ENCODE results near the gene GRWD1. TPM values are rescaled to one million over a fixed set of nuclear protein-coding genes. Genes with fewer than 3 reads are reported as not detected.
A peak's percentile ranks its signal among the peaks of the same experiment; 100 is the strongest.

The GRWD1 gene
- polyA plus RNA-seq, 1 experiment: 16.0 TPM

DNA sequence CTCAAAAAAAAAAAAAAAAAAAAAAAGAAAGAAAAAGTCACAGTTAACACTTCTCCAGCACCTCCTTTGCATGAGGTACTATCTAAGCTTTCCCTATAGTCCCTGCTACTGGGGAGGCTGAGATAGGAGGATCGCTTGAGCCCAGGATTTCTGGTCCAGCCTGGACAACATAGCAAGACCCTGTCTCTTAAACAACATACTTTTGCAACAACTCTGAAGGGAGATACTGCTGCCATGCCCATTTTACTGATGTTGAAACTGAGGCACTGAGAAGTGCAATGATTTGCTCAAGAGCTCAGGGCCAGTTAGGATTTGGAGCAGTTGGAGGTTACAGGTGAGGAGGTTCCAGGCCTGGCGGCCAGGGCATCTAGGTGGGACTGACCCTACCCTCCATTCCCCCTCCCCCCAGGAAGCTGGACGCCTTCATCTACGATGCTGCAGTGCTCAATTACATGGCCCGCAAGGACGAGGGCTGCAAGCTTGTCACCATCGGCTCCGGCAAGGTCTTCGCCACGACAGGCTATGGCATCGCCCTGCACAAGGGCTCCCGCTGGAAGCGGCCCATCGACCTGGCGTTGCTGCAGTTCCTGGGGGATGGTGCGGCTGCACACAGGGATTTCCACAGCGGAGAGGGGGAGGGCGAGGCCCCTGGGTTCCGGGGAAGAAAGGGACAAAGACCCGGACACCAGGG, 4.3 kb upstream of the GRWD1 start:
- H3K27ac ChIP-seq (ENCODE audit: low read depth, low read length): no peak overlapping the region
- H3K4me3 ChIP-seq (ENCODE audit: low read depth, low read length): no peak overlapping the region
- DNase-seq (ENCODE audit: low read depth, low spot score): no peak
- H3K9me3 ChIP-seq (ENCODE audit: control insufficient read depth, insufficient read depth, low read length): peaks cover 6% of the 10 kb centered on the region; the same call in 1 of the 2 replicates
- TF ChIP-seq, protein P1, sequence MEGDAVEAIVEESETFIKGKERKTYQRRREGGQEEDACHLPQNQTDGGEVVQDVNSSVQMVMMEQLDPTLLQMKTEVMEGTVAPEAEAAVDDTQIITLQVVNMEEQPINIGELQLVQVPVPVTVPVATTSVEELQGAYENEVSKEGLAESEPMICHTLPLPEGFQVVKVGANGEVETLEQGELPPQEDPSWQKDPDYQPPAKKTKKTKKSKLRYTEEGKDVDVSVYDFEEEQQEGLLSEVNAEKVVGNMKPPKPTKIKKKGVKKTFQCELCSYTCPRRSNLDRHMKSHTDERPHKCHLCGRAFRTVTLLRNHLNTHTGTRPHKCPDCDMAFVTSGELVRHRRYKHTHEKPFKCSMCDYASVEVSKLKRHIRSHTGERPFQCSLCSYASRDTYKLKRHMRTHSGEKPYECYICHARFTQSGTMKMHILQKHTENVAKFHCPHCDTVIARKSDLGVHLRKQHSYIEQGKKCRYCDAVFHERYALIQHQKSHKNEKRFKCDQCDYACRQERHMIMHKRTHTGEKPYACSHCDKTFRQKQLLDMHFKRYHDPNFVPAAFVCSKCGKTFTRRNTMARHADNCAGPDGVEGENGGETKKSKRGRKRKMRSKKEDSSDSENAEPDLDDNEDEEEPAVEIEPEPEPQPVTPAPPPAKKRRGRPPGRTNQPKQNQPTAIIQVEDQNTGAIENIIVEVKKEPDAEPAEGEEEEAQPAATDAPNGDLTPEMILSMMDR (IDR thresholded peaks at IDR 0.05; ENCODE audit: low read depth, low read length): no peak
- CTCF ChIA-PET: interaction anchor here (0.6 kb wide), 1 partner anchor 675 kb away, joined by 4 read pairs; no protein-coding TSS in a partner anchor
- POLR2A ChIA-PET: interaction anchor here (0.8 kb wide), 1 partner anchor 182 kb away, joined by 5 read pairs; no protein-coding TSS in a partner anchor
- peaks cover 9% of the 10 kb centered on the region for H3K27me3 ChIP-seq (ENCODE audit: control insufficient read depth, insufficient read depth, low read length)

- ChIA-PET POLR2A (no interaction called here), CTCF (no interaction called here)
- Histone ChIP-seq H3K4me3 (ENCODE audit: low read depth, low read length) (no peak overlapping the region), H3K27ac (ENCODE audit: low read depth, low read length) (no peak overlapping the region), H3K9me3 (ENCODE audit: control insufficient read depth, insufficient read depth, low read length) (peaks cover 6% of the 10 kb centered on the region; the same call in 1 of the 2 replicates), H3K27me3 (ENCODE audit: control insufficient read depth, insufficient read depth, low read length) (peaks cover 9% of the 10 kb centered on the region)
- no peak for DNase-seq (ENCODE audit: low read depth, low spot score)
- TF ChIP-seq, protein P1 (IDR thresholded peaks at IDR 0.05; ENCODE audit: low read depth, low read length): no peak
Measured at GRCh38 chr19:48442116-48443035, 3.4 kb upstream of the GRWD1 start.

GRCh38 chr19:48443256-48443655, 2.5 kb upstream of the GRWD1 start:
- POLR2A ChIA-PET: no interaction called here
- H3K27me3 ChIP-seq (ENCODE audit: control insufficient read depth, insufficient read depth, low read length): peaks cover 9% of the 10 kb centered on the region
- CTCF ChIA-PET: interaction anchor here (1.0 kb wide), 1 partner anchor 52 kb away, joined by 3 read pairs; the partner anchor contains the start of gene KDELR1
- H3K9me3 ChIP-seq (ENCODE audit: control insufficient read depth, insufficient read depth, low read length): peaks cover 6% of the 10 kb centered on the region; the same call in 1 of the 2 replicates
- TF ChIP-seq, protein P1 (IDR thresholded peaks at IDR 0.05; ENCODE audit: low read depth, low read length): no peak
- no peak overlapping the region for H3K27ac ChIP-seq (ENCODE audit: low read depth, low read length)
- no peak for DNase-seq (ENCODE audit: low read depth, low spot score)
- peak overlapping the region; percentile 7; the same call in 1 of the 2 replicates for H3K4me3 ChIP-seq (ENCODE audit: low read depth, low read length)

DNA sequence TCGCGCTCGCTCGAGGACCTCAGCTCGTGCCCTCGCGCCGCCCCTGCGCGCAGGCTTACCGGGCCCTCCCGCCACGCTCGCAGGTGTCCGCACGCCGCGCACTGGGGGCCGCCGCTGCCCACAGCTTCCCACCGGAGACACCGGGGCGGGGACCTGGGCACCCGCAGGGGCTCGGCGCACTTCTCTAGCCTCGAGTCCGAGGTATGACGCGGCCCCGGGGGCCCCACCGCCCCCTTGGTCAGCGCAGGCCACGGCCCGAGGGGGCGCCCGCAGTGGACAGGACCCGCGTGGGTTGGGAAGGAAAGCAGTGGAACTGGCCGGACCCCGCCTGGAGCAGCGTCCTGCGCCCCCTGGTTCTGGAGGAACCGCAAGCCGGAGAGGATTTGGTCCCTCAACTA, 2.1 kb upstream of the GRWD1 start:
- ChIA-PET CTCF (interaction anchor here (1.0 kb wide), 1 partner anchor 52 kb away, joined by 3 read pairs; the partner anchor contains the start of gene KDELR1), POLR2A (no interaction called here)
- DNase-seq (ENCODE audit: low read depth, low spot score): no peak
- H3K27me3 ChIP-seq (ENCODE audit: control insufficient read depth, insufficient read depth, low read length): peaks cover 9% of the 10 kb centered on the region
- no peak overlapping the region for H3K27ac ChIP-seq (ENCODE audit: low read depth, low read length)
- peak overlapping the region; percentile 4; the same call in 1 of the 2 replicates for H3K4me3 ChIP-seq (ENCODE audit: low read depth, low read length)
- TF ChIP-seq, protein P1 (IDR thresholded peaks at IDR 0.05; ENCODE audit: low read depth, low read length): 0 out of 2 replicates have a peak, but pooled peaks have one; percentile 2
- peaks cover 6% of the 10 kb centered on the region; the same call in 1 of the 2 replicates for H3K9me3 ChIP-seq (ENCODE audit: control insufficient read depth, insufficient read depth, low read length)

All from AG04450 (cell line).